ENCODE data around the gene ZNF611.
"Not testable (repeated sequence)": the region's sequence is repeated elsewhere in the genome, so short reads cannot be mapped to it uniquely, and the experiment has no call there.

Gene ZNF611

DNA sequence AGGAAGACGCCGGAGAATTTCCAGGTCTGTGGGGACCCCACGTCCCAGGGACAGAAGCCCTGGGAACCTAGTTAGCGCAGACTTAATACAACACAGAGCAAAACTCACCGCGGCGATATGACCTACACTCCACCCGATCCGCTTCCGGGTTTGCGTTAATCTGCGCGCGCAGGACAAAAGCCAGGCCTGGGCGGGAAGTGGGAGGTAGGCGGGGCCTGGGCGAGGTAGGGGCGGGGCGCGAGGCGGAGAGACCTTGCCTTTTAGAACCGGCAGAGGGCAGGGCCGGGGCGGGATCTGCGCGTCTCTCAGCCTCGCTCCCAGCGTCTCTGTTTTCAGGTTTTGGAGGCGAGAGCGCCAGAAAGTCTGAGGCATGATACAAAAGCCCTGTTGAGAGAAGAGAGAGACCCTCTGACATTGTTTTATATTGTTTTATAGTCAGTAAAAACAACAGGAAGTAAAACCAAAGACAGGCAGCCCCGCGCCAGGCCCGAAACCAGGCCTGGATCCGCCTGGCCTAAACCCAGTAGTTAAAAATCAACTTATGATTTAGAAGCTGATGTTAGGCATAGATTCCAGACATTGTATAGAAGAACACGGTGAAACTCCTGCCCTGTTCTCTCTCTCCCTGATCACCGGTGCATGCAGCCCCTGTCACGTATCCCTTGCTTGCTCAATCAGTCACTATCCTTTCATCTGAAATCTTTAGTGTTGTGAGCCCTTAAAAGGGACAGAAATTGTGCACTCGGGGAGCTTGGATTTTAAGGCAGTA is at the start of gene ZNF611:
ZNF611 (minus strand) TSS at position 152 of the 769 bp plus-strand sequence. CDS start 19,150 bp downstream, outside the sequence.
- peak; percentile 96 for DNase-seq (ENCODE audit: low spot score)

DNA sequence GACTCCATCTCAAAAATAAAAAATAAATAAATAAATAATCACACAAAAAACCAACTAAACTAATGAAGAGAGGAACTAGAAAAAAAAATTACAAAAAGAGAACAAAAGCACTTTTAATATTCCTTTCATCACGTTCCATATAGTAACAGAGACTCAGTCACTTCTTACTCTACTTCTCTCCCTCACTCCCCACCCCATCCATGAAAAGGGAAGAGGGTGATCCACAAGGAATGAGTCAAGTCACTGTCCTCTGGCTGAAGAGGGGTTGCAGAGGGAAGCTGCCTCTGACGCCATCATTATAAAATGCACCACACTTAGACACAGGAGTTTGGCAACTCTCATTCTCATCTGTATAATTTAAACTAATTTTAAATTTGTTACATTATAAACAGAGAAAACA is 48.0 kb upstream of the ZNF611 start:
- not testable (repeated sequence) for DNase-seq (ENCODE audit: low spot score)

GRCh38 chr19:52778811-52779210 is 44.0 kb upstream of the ZNF611 start:
- DNase-seq (ENCODE audit: low spot score): no peak

GRCh38 chr19:52756447-52756846 is 21.6 kb upstream of the ZNF611 start:
- not testable (repeated sequence) for DNase-seq (ENCODE audit: low spot score)

DNA sequence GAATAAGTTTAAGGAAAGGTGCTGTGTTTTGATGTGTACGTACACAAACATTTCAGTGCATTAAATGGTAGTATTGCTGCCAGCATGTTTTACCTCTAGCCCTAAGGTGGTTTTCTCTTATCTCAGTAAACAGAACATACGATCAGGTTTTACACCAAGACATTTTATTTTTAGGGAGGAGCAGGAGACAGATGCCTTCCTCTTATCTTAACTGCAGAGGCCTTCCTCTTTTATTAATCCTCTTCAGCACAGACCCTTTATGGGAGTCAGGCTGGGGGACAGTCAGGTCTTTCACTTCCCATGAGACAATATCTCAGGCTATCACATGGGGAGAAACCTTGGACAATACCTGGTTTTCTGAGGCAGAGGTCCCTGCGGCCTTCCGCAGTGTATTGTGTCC is 14.9 kb upstream of the ZNF611 start:
- no peak for DNase-seq (ENCODE audit: low spot score)

DNA sequence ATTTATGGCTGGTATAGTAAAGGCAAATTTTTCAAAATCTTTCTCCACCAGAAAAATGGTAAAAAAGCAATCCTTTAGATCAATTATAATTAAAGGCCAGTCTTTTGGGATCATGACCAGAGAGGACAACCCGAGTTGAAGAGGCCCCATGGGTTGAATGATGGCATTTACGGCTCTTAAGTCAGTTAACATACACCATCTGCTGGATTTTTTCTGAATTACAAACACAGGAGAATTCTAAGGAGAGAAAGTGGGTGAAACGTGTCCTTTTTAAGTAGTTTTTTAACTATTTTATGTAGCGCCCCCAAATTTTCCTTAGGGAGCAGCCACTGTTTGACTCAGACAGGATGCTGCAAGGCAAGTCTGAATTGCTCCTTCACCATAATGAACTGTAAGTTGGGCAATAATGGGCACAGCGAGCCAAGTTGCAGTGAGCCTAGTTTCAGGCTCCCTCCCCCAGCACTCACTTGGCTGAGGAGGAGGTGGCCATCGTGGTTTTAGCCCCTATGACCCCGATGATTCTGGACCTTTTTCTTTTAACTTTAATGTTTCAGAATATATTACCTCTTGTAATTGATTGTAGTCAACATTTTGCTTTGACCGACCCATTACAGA is 13.6 kb upstream of the ZNF611 start:
- DNase-seq (ENCODE audit: low spot score): peak; percentile 43

DNA sequence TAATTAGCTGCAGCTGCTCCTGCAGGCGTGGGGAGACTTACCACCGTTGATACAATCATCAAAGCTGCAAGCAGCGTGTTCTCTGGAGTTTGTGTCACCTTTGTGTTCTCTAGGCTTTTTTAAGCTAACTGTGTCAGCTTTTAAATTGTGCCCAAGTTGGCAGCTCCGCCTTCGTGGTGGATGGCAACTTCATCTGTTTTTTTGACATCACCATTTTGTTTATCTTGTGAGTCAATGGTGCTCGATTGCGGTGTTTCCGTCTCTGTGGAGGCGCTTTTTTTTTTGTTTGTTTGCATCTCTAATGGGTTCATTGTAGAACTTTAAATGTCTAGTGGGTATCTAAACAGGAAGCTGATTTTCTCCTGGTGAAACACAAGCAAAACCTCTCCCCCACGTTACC is 11.1 kb upstream of the ZNF611 start:
- DNase-seq (ENCODE audit: low spot score): not testable (repeated sequence)

- DNase-seq (ENCODE audit: low spot score): no peak
Observed at GRCh38 chr19:52743091-52743490, 8.2 kb upstream of the ZNF611 start.

DNA sequence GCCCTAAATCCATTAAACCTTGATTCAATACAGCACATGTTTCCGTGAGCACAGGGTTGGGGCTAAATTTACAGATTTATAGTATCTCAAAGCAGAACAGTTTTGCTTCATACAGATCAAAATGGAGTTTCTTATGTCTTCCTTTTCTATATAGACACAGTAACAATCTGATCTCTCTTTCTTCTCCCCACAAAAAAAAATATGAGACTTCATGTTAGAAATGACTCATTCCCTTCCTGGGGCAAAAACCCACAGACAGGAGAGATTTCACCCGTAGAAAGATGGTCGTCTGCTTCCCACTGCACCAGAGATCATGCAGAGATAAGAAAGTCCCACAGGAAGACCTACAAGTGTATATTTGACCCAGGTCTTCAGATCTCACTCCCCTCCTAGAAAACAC is 7.7 kb upstream of the ZNF611 start:
- no peak for DNase-seq (ENCODE audit: low spot score)

DNA sequence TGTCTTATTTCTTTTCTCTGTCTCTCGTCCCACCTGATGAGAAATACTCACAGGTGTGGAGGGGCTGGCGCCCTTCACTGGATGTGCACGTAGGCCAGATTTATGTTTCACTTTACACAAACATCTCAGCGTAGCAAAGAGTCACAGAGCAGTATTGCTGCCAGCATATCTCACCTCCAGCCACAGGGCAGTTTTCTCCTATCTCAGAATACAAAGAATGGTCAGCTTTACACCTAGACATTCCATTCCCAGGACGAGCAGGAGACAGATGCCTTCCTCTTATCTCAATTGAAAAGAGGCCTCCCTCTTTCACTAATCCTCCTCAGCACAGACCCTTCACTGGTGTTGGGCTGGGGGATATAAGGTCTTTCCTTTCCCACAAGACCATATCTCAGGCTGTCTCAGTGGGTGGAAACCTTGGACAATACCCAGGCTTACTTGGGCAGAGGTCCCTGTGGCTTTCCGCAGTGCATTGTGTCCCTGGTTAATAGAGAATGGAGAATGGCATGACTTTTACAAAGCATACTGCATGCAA is 7.2 kb upstream of the ZNF611 start:
- DNase-seq (ENCODE audit: low spot score): no peak

- DNase-seq (ENCODE audit: low spot score): not testable (repeated sequence)
Observed at GRCh38 chr19:52741371-52741770, 6.5 kb upstream of the ZNF611 start.

DNA sequence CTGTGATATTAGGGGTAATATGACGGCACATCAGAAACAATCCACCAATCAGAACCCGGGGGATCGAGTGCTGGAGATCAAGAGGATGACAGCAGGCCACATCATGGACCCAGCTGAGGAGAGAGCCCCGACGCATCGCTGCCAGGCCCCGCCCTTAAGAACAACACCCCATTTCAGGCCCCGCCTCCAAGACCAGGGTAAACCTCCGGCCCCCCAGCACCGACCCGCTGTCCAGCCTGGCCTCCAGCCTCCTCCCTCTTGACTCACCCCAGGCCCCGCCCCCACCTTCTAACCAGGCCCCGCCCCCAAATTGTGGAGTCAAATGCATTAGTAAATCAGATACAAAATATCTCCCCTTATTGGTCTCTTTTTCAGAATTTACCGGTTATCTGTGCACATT is 4.7 kb upstream of the ZNF611 start:
- DNase-seq (ENCODE audit: low spot score): no peak

- DNase-seq (ENCODE audit: low spot score): peak; percentile 54
Observed at GRCh38 chr19:52735734-52736133, 890 bp upstream of the ZNF611 start.

DNA sequence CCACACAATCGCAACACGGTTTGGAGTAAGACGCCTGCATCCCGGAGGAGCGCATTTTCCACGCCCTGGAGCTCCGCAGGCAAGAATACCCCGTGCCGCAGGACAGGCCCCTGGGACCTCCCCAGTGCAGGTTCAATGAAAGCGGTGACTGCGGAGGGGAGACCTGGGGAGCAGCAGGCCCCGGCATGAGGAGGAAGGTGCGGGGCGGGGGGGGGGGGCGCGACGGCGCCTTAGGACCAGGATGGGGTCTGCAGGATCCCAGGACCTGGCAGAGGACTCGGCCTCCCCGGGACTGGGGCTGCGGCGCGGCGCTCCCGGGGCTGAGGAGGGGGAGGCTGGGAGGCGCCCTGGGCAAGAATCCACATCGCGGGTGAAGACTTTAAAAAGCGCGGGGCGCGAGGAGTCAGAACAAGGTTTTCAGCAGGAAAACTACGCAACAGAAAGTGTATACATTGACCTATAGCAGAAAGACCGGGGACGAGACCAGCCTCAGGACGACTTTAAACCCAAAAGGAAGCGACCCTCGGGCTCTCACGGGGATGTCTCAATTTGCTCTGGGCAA is 432 bp downstream of the ZNF611 start:
- DNase-seq (ENCODE audit: low spot score): peak; percentile 17

- DNase-seq (ENCODE audit: low spot score): not testable (repeated sequence)
Observed at GRCh38 chr19:52726051-52726450, 8.8 kb downstream of the ZNF611 start.

DNA sequence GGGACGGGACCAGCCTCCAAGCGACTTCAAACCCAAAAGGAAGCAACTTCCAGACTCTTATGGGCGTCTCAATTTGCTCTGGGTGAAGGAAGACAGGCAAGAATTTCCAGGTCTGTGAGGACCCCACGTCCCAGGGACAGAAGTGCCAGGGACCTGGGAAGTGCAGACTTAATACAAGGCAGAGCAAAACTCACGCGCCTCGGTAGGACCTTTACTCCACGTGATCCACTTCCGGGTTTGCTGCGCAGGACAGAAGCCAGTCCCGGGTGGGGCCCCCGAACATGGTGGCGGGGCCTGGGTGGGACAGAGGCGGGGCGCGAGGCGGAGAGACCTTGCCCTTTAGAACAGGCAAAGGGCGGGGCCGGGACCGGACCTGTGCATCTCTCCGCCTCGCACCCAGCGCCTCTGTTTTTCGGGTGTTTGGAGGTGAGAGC is 9.3 kb downstream of the ZNF611 start:
- DNase-seq (ENCODE audit: low spot score): no peak

- no peak for DNase-seq (ENCODE audit: low spot score)
Observed at GRCh38 chr19:52724701-52725514, 9.9 kb downstream of the ZNF611 start.

- not testable (repeated sequence) for DNase-seq (ENCODE audit: low spot score)
Observed at GRCh38 chr19:52723907-52724598, 10.8 kb downstream of the ZNF611 start.

- peak; percentile 77 for DNase-seq (ENCODE audit: low spot score)
Observed at GRCh38 chr19:52722062-52723003, 12.5 kb downstream of the ZNF611 start.

- DNase-seq (ENCODE audit: low spot score): not testable (repeated sequence)
Observed at GRCh38 chr19:52720541-52720940, 14.3 kb downstream of the ZNF611 start.

Measured in AG20443 (cell line).